ENCODE measurements around the gene FANCB.

FANCB gene

GRCh38 chrX:14832586-14832985 is 40.3 kb downstream of the FANCB start:
- no peak for DNase-seq

GRCh38 chrX:14832151-14832550 is 40.7 kb downstream of the FANCB start:
- DNase-seq, result no peak

- no peak for DNase-seq
Observed at GRCh38 chrX:14829643-14830042, 43.2 kb downstream of the FANCB start.

GRCh38 chrX:14826319-14826718 is 46.5 kb downstream of the FANCB start:
- no peak for DNase-seq

GRCh38 chrX:14825851-14826250 is 47.0 kb downstream of the FANCB start:
- no peak for DNase-seq

- DNase-seq, result no peak
Observed at GRCh38 chrX:14819769-14820168, 53.1 kb downstream of the FANCB start.

- no peak for DNase-seq
Observed at GRCh38 chrX:14817571-14817970, 55.3 kb downstream of the FANCB start.

GRCh38 chrX:14802943-14803710 is 69.7 kb downstream of the FANCB start:
- DNase-seq, result no peak

GRCh38 chrX:14801136-14801535 is 71.7 kb downstream of the FANCB start:
- no peak for DNase-seq

GRCh38 chrX:14798805-14799397 is 74.0 kb downstream of the FANCB start:
- no peak for DNase-seq
